Endothelial cell of umbilical vein (primary cell): ENCODE results near the gene MAML3. TPM values are rescaled to one million over a fixed set of nuclear protein-coding genes. Genes with fewer than 3 reads are reported as not detected.
A peak's percentile ranks its signal among the peaks of the same experiment; 100 is the strongest.

Experiments used
- BruUV-seq: library from RNA; stranded (reverse); fragments of 400-500 nt; replicated peaks from 2 replicates; lab custom pipeline; 2021; lab: Mats Ljungman, UMichigan
- CTCF ChIA-PET: fragments of 300-600, 350-600 bp; sonication (Branson Sonifier 250); formaldehyde crosslinking; loops from one replicate; lab custom pipeline; 2021; ENCODE audit warnings: antibody characterized with exemption, inconsistent platforms; lab: Charles Lee
- POLR2A ChIA-PET: fragments of 300-600, 350-600 bp; sonication (Branson Sonifier 250); formaldehyde crosslinking; loops from one replicate; lab custom pipeline; 2021; ENCODE audit warnings: antibody characterized with exemption, inconsistent platforms; lab: Charles Lee
- DNase-seq: peaks from one replicate; pipeline ENCODE4 v3.0.0-alpha.2; 2011; ENCODE audit warnings: low read depth, low spot score
- FAIRE-seq: peaks from 2 replicates; lab custom pipeline; 2011; peaks lifted over from hg19 to GRCh38; lab: Jason Lieb, UNC
- H2AFZ ChIP-seq: 2 replicates; pipeline ENCODE4 v1.6.0; 2012; ENCODE audit warnings: low read depth, low read length, control low read depth, inconsistent platforms
- H3K27ac ChIP-seq: 2 replicates; pipeline ENCODE4 v1.5.1; 2011; ENCODE audit warnings: low read depth, mild to moderate bottlenecking, control low read depth, low read length, moderate library complexity; ENCODE audit not compliant: insufficient read depth
- H3K27me3 ChIP-seq, 2 experiments: 2 replicates each; pipeline versions ENCODE4 v1.6.0 to v1.6.1; 2011; ENCODE audit warnings: low read length in 2 of 2, mixed read lengths in 1 of 2; ENCODE audit not compliant: control insufficient read depth in 2 of 2, insufficient read depth in 2 of 2
- H3K36me3 ChIP-seq, 2 experiments: 2 replicates in 1 of 2; 3 replicates in 1 of 2; pipeline ENCODE4 v1.5.1; 2011; ENCODE audit warnings: low read length in 2 of 2, mild to moderate bottlenecking in 1 of 2, moderate library complexity in 1 of 2; ENCODE audit not compliant: control insufficient read depth in 2 of 2, insufficient read depth in 2 of 2; ENCODE audit errors: extremely low read depth in 1 of 2
- H3K4me1 ChIP-seq: 3 replicates; pipeline ENCODE4 v1.5.1; 2011; ENCODE audit warnings: mild to moderate bottlenecking, low read length; ENCODE audit not compliant: control insufficient read depth, insufficient read depth; ENCODE audit errors: extremely low read depth
- H3K4me2 ChIP-seq: 2 replicates; pipeline ENCODE4 v1.6.1; 2011; ENCODE audit warnings: low read length, control low read depth, mixed read lengths; ENCODE audit not compliant: insufficient read depth
- H3K4me3 ChIP-seq, 3 experiments: fragments of 200-600 bp in 1 of 3; sonication (generic), shearing (Covaris generic) in 1 of 3; replicated peaks in 1 of 3; 2 replicates each; pipeline ENCODE4 v1.5.1; 2011 to 2016; ENCODE audit warnings: control low read depth in 3 of 3, low read length in 3 of 3, mild to moderate bottlenecking in 2 of 3, inconsistent platforms in 1 of 3, low read depth in 1 of 3, moderate library complexity in 1 of 3; ENCODE audit not compliant: insufficient read depth in 1 of 3
- H3K79me2 ChIP-seq: 2 replicates; pipeline ENCODE4 v1.6.0; 2012; ENCODE audit warnings: low read length, inconsistent platforms; ENCODE audit not compliant: control insufficient read depth, insufficient read depth
- H3K9ac ChIP-seq: replicated peaks from 2 replicates; pipeline ENCODE3; 2011; ENCODE audit warnings: low read length, control low read depth; ENCODE audit not compliant: insufficient read depth; ENCODE audit errors: extremely low read depth
- H3K9me1 ChIP-seq: replicated peaks from 3 replicates; pipeline ENCODE4 v1.6.0; 2011; ENCODE audit warnings: mild to moderate bottlenecking, low read length; ENCODE audit not compliant: control insufficient read depth, insufficient read depth; ENCODE audit errors: extremely low read depth
- H3K9me3 ChIP-seq: replicated peaks from 2 replicates; pipeline ENCODE4 v1.5.1; 2012; ENCODE audit warnings: low read length, inconsistent platforms; ENCODE audit not compliant: control insufficient read depth, insufficient read depth
- H4K20me1 ChIP-seq: replicated peaks from 2 replicates; pipeline ENCODE3; 2011; ENCODE audit warnings: mild to moderate bottlenecking, low read length; ENCODE audit not compliant: control insufficient read depth, insufficient read depth; ENCODE audit errors: extremely low read depth
- EZH2 ChIP-seq: IDR thresholded peaks from 2 replicates; pipeline ENCODE4 v1.6.1; 2012; ENCODE audit warnings: borderline replicate concordance, low read depth, mild to moderate bottlenecking, moderate library complexity, low read length, inconsistent platforms; ENCODE audit not compliant: severe bottlenecking
- FOS ChIP-seq: IDR thresholded peaks from 2 replicates; pipeline ENCODE4 v1.6.1; 2011; ENCODE audit warnings: mild to moderate bottlenecking, low read length, moderate library complexity, borderline replicate concordance; ENCODE audit not compliant: insufficient read depth
- GATA2 ChIP-seq: IDR thresholded peaks from 2 replicates; pipeline ENCODE4 v1.7.0; 2011; ENCODE audit warnings: low read depth, mild to moderate bottlenecking, moderate library complexity, mixed read lengths, low read length; ENCODE audit not compliant: insufficient read length, insufficient read depth
- JUN ChIP-seq: IDR thresholded peaks from 2 replicates; pipeline ENCODE4 v1.6.1; 2011; ENCODE audit warnings: borderline replicate concordance, low read depth; ENCODE audit not compliant: insufficient read length, insufficient read depth
- MAX ChIP-seq: IDR thresholded peaks from 2 replicates; pipeline ENCODE4 v1.6.1; 2011; ENCODE audit not compliant: insufficient read depth, insufficient read length
- MYC ChIP-seq: IDR thresholded peaks from one replicate; pipeline ENCODE4 v1.6.1; 2011; ENCODE audit warnings: mild to moderate bottlenecking, low read depth, low read length
- POLR2A ChIP-seq: IDR thresholded peaks from 2 replicates; pipeline ENCODE4 v1.6.1; 2012; ENCODE audit warnings: low read depth, mild to moderate bottlenecking, control low read depth, low read length
- POLR2AphosphoS5 ChIP-seq: IDR thresholded peaks from 2 replicates; pipeline ENCODE4 v1.6.1; 2012; ENCODE audit warnings: low read depth, mild to moderate bottlenecking, control low read depth, low read length, moderate library complexity; ENCODE audit not compliant: insufficient read depth
- dilution Hi-C: fragments of 300-500 bp; cut with MboI; formaldehyde crosslinking; loops from one replicate; pipeline ENCODE4 v1.15.0; 2019; ENCODE audit warnings: low sequenced_read_pairs; ENCODE audit not compliant: extremely low pct_ligation_motif_present
- intact Hi-C: fragments of 100-400 bp; cut with micrococcal nuclease; formaldehyde crosslinking; loops from one replicate; pipeline ENCODE4 v1.10.0; 2022
- polyA plus RNA-seq, 4 experiments: library from polyadenylated mRNA; depleted of rRNA in 3 of 4; stranded (reverse) in 3 of 4; unstranded in 1 of 4; fragments of >200 nt; gene quantifications; 2 replicates each; pipeline versions ENCODE4 v1.2.1 to v1.2.3, GENCODE V29; 2011 to 2012; ENCODE audit warnings: missing spikeins in 1 of 4
- total RNA-seq: library from RNA; stranded (reverse); gene quantifications from 2 replicates; pipeline ENCODE4 v1.2.3, GENCODE V29; 2021
- TF ChIP-seq, protein P1 (sequence below), 2 donors: IDR thresholded peaks; 1 replicate in 1 of 2; 2 replicates in 1 of 2; pipeline ENCODE4 v1.5.1; 2011; ENCODE audit warnings: low read length in 2 of 2, mild to moderate bottlenecking in 2 of 2, moderate library complexity in 2 of 2, control low read depth in 1 of 2, inconsistent platforms in 1 of 2, low read depth in 1 of 2; ENCODE audit not compliant: insufficient read depth in 1 of 2; ENCODE audit errors: extremely low read depth in 1 of 2

MAML3 gene
- total and polyA plus RNA-seq, 2 donors (not counting 3 experiments of a cell fraction or from before 2014, with no cell fraction given), result 14.0 to 20.3 TPM

DNA sequence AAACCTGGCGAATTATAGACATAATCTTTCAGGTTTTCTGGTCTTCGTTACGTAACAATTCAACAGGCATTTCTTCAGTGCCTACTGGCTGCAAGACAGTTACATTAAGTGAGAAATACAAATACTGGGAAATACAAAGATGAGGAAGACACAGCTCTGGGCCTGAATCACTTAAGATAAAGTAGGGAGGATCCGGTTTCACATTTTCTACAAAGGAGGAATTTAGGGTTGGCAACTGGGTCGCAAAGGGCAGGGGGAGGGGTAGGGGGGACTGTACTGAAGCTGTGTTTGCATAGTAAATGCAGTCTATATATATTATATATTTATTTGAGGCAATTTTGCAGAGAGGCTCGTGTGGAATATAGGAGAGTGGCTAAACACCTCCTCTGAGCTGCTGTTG is 107.4 kb downstream of the MAML3 start:
- dilution Hi-C loops, result no loop called here
- CTCF ChIA-PET, result interaction anchor here (1.6 to 2.6 kb wide), 2 partner anchors 9 to 116 kb away, joined by 3 to 12 read pairs; no protein-coding TSS in a partner anchor
- H3K27ac ChIP-seq, result no peak overlapping the region

More for the DNA sequence above, 107.4 kb downstream of the MAML3 start:
- H3K9ac ChIP-seq, result no peak overlapping the region
- TF ChIP-seq MYC, result no peak
- TF ChIP-seq POLR2A, result no peak
- no peak for TF ChIP-seq GATA2
- TF ChIP-seq, protein P1, sequence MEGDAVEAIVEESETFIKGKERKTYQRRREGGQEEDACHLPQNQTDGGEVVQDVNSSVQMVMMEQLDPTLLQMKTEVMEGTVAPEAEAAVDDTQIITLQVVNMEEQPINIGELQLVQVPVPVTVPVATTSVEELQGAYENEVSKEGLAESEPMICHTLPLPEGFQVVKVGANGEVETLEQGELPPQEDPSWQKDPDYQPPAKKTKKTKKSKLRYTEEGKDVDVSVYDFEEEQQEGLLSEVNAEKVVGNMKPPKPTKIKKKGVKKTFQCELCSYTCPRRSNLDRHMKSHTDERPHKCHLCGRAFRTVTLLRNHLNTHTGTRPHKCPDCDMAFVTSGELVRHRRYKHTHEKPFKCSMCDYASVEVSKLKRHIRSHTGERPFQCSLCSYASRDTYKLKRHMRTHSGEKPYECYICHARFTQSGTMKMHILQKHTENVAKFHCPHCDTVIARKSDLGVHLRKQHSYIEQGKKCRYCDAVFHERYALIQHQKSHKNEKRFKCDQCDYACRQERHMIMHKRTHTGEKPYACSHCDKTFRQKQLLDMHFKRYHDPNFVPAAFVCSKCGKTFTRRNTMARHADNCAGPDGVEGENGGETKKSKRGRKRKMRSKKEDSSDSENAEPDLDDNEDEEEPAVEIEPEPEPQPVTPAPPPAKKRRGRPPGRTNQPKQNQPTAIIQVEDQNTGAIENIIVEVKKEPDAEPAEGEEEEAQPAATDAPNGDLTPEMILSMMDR (IDR thresholded peaks at IDR 0.05; ENCODE audit: extremely low read depth in 1 of 2, insufficient read depth in 1 of 2, low read depth in 1 of 2, low read length in 2 of 2), result no peak
- TF ChIP-seq EZH2, result no peak
- TF ChIP-seq MAX, result no peak
- no peak for TF ChIP-seq JUN
- TF ChIP-seq POLR2AphosphoS5, result no peak
- no peak for TF ChIP-seq FOS
- H3K4me2 ChIP-seq, result no peak overlapping the region
- H2AFZ ChIP-seq, result no peak overlapping the region
- no peaks in the 10 kb centered on the region for H3K27me3 ChIP-seq
- intact Hi-C loops, result loop anchor here (5.0 kb wide), 2 partner anchors 129 to 154 kb away; no protein-coding TSS in a partner anchor
- peaks cover 49% of the 10 kb centered on the region for H3K4me1 ChIP-seq
- H3K36me3 ChIP-seq, result no peaks in the 10 kb centered on the region
- POLR2A ChIA-PET, result no interaction called here
- DNase-seq (peak; percentile 16), FAIRE-seq (no peak)
- no peaks in the 10 kb centered on the region for H4K20me1 ChIP-seq
- H3K9me1 ChIP-seq, result no peaks in the 10 kb centered on the region
- no peaks in the 10 kb centered on the region for H3K9me3 ChIP-seq
- peaks cover 2% of the 10 kb centered on the region for H3K79me2 ChIP-seq
- no TSS peak for BruUV-seq
- H3K4me3 ChIP-seq, result no peak overlapping the region
